Type B pancreatic cell (in vitro differentiated cells): Measurements from ENCODE around the gene EIF2S2. TPM values are rescaled to one million over a fixed set of nuclear protein-coding genes. Genes with fewer than 3 reads are reported as not detected.

Experiments used
- DNase-seq: peaks from one replicate; pipeline ENCODE4 v3.0.0; 2021; ENCODE audit warnings: mixed read lengths; ENCODE audit not compliant: unreplicated experiment; ENCODE audit errors: extremely low spot score
- H3K27ac Mint-ChIP-seq: 2 replicates; pipeline ENCODE4 v1.8.0; 2021; ENCODE audit warnings: mild to moderate bottlenecking, mixed read lengths
- H3K27me3 Mint-ChIP-seq: 2 replicates; pipeline ENCODE4 v1.8.0; 2021; ENCODE audit warnings: mixed read lengths
- H3K36me3 Mint-ChIP-seq: 2 replicates; pipeline ENCODE4 v1.8.0; 2021; ENCODE audit warnings: mixed read lengths
- H3K4me1 Mint-ChIP-seq: one replicate; pipeline ENCODE4 v1.8.0; 2021; ENCODE audit warnings: mixed read lengths; ENCODE audit not compliant: unreplicated experiment
- H3K4me3 Mint-ChIP-seq: 2 replicates; pipeline ENCODE4 v1.8.0; 2021; ENCODE audit warnings: mild to moderate bottlenecking, mixed read lengths
- H3K9me3 Mint-ChIP-seq: 2 replicates; pipeline ENCODE4 v1.8.0; 2021; ENCODE audit warnings: mixed read lengths
- total RNA-seq: library from RNA; stranded (reverse); gene quantifications from 2 replicates; pipeline ENCODE4 v1.2.1, GENCODE V29; 2021; ENCODE audit warnings: low replicate concordance
- TF ChIP-seq, protein P1 (sequence below): fragments of 200-600 bp; sonication (generic); conservative IDR thresholded peaks from 2 replicates; pipeline ENCODE4 v1.5.0; 2021; ENCODE audit warnings: antibody characterized with exemption, mild to moderate bottlenecking

EIF2S2 gene
- total RNA-seq, 1 donor from 2014 or later = 87.8 TPM

DNA sequence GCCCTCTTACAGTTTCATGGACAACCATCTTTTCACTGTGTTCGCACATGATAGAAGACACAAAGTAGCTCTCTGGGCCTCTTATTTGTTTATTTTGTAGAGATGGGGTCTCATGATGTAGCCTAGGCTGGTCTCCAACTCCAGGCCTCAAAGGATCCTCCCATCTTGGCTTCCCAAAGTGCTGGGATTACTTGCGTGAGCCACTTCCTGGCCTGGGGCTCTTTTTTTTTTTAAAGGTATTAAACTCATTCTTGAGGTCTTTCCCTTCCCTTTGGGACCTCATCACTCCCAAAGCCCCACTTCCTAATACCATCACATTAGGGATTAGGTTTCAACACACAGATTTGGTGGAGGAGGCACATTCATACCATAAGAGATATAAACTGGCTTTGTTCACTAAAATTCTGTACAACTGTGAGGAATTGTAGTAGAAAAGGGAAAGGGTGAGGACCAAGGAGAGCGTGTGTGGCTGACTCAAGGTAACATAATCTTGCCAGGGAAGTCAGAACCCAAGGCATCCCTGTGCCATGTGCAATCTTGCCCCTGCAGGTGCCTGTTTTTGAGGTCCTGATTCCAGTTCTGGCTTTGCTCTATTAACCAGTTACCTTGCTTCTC is 45.5 kb downstream of the EIF2S2 start:
- no peak overlapping the region for H3K27ac Mint-ChIP-seq

DNA sequence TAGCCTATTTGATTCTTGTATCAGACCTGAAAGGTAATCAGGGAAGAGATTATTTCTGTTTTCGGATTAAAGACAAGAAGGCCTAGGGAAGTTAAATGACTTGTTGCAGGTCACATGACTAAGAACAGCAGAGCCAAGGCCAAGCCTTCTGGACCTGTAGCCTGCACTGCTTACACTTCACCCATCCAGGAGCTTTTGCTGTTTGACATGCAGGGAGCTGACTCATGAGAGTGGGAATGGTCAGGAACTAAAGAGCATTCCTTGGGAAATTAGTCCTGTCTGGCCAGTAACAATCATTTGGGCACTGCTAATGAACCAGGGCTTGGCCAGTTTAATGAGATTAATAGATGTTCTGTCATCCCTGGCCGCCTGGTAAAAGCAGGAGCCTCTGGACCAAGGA is 46.8 kb downstream of the EIF2S2 start:
- no peaks in the 10 kb centered on the region for H3K27me3 Mint-ChIP-seq
- DNase-seq = no peak

More for the DNA sequence above, 45.5 kb downstream of the EIF2S2 start:
- no peak for DNase-seq
- Mint-ChIP-seq H3K9me3 (no peaks in the 10 kb centered on the region), H3K27me3 (no peaks in the 10 kb centered on the region), H3K36me3 (peaks cover 13% of the 10 kb centered on the region), H3K4me3 (no peak overlapping the region), H3K4me1 (peaks cover 49% of the 10 kb centered on the region)
- TF ChIP-seq, protein P1, sequence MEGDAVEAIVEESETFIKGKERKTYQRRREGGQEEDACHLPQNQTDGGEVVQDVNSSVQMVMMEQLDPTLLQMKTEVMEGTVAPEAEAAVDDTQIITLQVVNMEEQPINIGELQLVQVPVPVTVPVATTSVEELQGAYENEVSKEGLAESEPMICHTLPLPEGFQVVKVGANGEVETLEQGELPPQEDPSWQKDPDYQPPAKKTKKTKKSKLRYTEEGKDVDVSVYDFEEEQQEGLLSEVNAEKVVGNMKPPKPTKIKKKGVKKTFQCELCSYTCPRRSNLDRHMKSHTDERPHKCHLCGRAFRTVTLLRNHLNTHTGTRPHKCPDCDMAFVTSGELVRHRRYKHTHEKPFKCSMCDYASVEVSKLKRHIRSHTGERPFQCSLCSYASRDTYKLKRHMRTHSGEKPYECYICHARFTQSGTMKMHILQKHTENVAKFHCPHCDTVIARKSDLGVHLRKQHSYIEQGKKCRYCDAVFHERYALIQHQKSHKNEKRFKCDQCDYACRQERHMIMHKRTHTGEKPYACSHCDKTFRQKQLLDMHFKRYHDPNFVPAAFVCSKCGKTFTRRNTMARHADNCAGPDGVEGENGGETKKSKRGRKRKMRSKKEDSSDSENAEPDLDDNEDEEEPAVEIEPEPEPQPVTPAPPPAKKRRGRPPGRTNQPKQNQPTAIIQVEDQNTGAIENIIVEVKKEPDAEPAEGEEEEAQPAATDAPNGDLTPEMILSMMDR = no peak

DNA sequence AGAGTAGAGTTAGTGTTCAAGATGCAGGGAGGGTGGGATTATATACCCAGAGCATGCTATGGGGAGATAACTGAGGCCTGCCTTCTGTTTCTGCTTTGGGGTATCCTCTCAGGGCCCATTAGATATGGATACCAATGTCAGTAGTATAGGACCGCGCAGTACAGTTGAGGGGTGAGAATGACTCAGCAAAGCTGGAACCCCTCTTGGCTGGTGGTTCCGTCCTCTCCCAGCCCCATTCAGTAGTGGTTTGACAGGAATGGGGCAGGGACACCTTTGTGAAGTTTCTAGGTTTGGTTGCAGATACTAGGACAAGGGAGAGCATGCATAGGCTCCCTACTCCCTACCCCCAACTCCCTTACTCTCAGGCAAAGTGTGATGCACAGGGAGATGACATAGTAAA is 47.8 kb downstream of the EIF2S2 start:
- Mint-ChIP-seq H3K27ac (no peak overlapping the region), H3K36me3 (peaks cover 17% of the 10 kb centered on the region), H3K4me3 (no peak overlapping the region), H3K9me3 (no peaks in the 10 kb centered on the region), H3K27me3 (no peaks in the 10 kb centered on the region), H3K4me1 (peaks cover 58% of the 10 kb centered on the region)
- TF ChIP-seq, protein P1 = no peak
- DNase-seq = no peak

More for the DNA sequence above, 46.8 kb downstream of the EIF2S2 start:
- Mint-ChIP-seq H3K4me1 (peaks cover 60% of the 10 kb centered on the region), H3K27ac (peak overlapping the region; percentile 54), H3K36me3 (peaks cover 13% of the 10 kb centered on the region), H3K4me3 (no peak overlapping the region), H3K9me3 (no peaks in the 10 kb centered on the region)
- TF ChIP-seq, protein P1 = no peak

DNA sequence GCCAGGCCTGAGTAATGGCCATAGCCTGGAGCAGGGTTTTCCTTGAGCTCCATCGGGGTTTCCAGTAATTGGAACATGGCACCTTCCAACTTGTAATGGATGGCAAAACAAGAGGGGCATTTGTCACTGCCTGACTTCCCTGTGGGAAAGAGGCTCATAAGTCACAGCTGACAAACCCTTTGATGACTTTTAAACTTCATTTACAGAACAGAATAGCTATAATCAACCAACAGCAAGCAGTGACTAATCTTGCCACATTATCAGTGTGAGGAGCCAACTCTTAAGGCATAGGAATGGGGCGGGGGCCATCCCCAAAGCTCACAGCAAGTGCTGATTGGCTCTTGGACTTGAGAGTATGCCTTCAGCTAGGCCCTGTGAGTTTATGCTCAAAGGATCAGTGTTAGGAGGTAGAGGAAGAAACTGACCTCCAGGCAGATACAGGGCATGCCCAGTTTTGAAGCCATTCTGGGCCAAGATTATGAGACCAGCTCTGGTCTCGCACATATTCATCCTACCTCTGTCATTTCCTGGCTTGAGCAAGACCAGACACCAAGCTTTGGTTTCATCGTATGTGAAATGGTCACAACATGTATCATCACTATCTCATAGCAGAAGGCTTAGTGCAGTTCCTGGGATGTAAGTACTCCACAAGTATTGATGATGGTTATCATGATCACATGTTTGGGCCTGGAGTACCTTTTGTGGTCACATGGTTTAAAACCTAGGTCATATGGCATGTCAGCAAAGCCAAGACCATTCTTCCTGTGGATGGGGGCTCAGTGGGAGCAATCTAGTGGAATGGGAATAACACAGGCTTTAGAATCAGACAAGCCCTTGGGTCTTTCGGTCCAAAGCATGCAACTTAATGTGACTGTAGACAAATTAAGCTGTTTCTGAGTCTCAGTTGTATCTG is 49.2 kb downstream of the EIF2S2 start:
- no peaks in the 10 kb centered on the region for H3K9me3 Mint-ChIP-seq
- peaks cover 22% of the 10 kb centered on the region for H3K36me3 Mint-ChIP-seq
- no peak overlapping the region for H3K4me3 Mint-ChIP-seq
- H3K27me3 Mint-ChIP-seq = no peaks in the 10 kb centered on the region
- no peak for DNase-seq
- H3K27ac Mint-ChIP-seq = peak overlapping the region; percentile 4
- TF ChIP-seq, protein P1 = no peak
- peaks cover 55% of the 10 kb centered on the region for H3K4me1 Mint-ChIP-seq

DNA sequence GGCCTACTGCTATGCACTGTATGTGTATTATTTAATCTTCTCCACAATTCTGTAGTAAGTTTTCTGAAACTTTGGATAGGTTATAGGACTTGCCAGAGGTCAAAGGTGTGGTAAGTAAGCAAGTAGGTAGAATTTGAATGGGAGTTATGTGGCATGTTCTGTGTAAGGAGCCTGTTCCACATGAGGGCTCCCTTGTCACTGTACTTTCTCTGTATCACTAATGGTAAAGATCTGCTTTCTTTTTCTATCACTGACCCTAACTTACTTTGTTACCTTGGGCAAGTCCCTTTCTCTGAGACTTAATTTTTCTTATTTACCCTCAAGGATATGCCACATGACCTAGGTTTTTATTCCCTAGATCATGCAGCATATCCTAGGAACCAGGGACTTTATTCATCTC is 50.3 kb downstream of the EIF2S2 start:
- no peak overlapping the region for H3K4me3 Mint-ChIP-seq
- peaks cover 53% of the 10 kb centered on the region for H3K4me1 Mint-ChIP-seq

More for the DNA sequence above, 50.3 kb downstream of the EIF2S2 start:
- no peak overlapping the region for H3K27ac Mint-ChIP-seq
- H3K27me3 Mint-ChIP-seq = no peaks in the 10 kb centered on the region
- TF ChIP-seq, protein P1 = no peak
- no peak for DNase-seq
- no peaks in the 10 kb centered on the region for H3K9me3 Mint-ChIP-seq
- H3K36me3 Mint-ChIP-seq = peaks cover 25% of the 10 kb centered on the region
